Gastrocnemius medialis (tissue), 4 donors: ENCODE data around the gene SF3B6. TPM values are rescaled to one million over a fixed set of nuclear protein-coding genes. Genes with fewer than 3 reads are reported as not detected.

ENCODE experiments used
- ATAC-seq, 2 donors: fragments of 150-250 bp; one replicate each; pipeline ENCODE4 v1.9.1; 2016
- DNase-seq, 2 donors: peaks; one replicate each; pipeline ENCODE4 v3.0.0-alpha.2; 2019
- H3K27ac ChIP-seq, 4 donors: fragments of 200-600 bp; sonication (generic); 1 replicate in 1 of 4; 2 replicates in 3 of 4; pipeline ENCODE4 v1.5.1; 2016 to 2018; ENCODE audit warnings: mild to moderate bottlenecking in 2 of 4, moderate library complexity in 1 of 4
- H3K27me3 ChIP-seq, 3 donors: fragments of 200-600 bp; sonication (generic) in 2 of 3; 1 replicate in 1 of 3; 2 replicates in 2 of 3; pipeline versions ENCODE4 v1.5.1 to v1.6.0; 2016 to 2019; ENCODE audit warnings: mild to moderate bottlenecking in 1 of 3, moderate library complexity in 1 of 3
- H3K36me3 ChIP-seq, 2 donors: fragments of 200-600 bp; sonication (generic) in 1 of 2; one replicate each; pipeline ENCODE4 v1.5.1; 2017 to 2018
- H3K4me1 ChIP-seq, 2 donors: fragments of 200-600 bp; sonication (generic) in 1 of 2; one replicate each; pipeline ENCODE4 v1.5.1; 2016 to 2017; ENCODE audit warnings: mild to moderate bottlenecking in 2 of 2
- H3K4me3 ChIP-seq, 4 donors: fragments of 200-600 bp; sonication (generic) in 3 of 4; 1 replicate in 1 of 4; 2 replicates in 3 of 4; pipeline ENCODE4 v1.5.1; 2016 to 2019; ENCODE audit warnings: mild to moderate bottlenecking in 2 of 4
- H3K9me3 ChIP-seq, 3 donors: fragments of 200-600 bp; sonication (generic) in 2 of 3; 1 replicate in 1 of 3; 2 replicates in 2 of 3; pipeline ENCODE4 v1.5.1; 2016 to 2019
- CTCF ChIP-seq, 5 experiments: fragments of 450-650 bp in 3 of 5; fragments of 200-600 bp in 2 of 5; sonication (generic) in 2 of 5; IDR thresholded peaks in 4 of 5; conservative IDR thresholded peaks in 1 of 5; 1 replicate in 4 of 5; 2 replicates in 1 of 5; pipeline ENCODE4 v1.5.1; 2016 to 2019; ENCODE audit warnings: antibody characterized with exemption in 5 of 5, mild to moderate bottlenecking in 3 of 5, moderate library complexity in 3 of 5
- POLR2A ChIP-seq, 2 donors: fragments of 450-650 bp; IDR thresholded peaks; one replicate each; pipeline ENCODE4 v1.6.1; 2017; ENCODE audit warnings: antibody characterized with exemption in 2 of 2, mild to moderate bottlenecking in 2 of 2, moderate library complexity in 2 of 2
- in situ Hi-C, 4 donors: fragments of 200-750 bp; cut with MboI; loops; one replicate each; pipeline versions ENCODE4 v1.15.0 to v1.8.0; 2017; ENCODE audit warnings: low sequenced_read_pairs in 4 of 4
- intact Hi-C: fragments of 100-400 bp; cut with DNase I; formaldehyde crosslinking; loops from one replicate; pipeline ENCODE4 v1.15.1; 2023; ENCODE audit warnings: low total_unique reads
- total RNA-seq, 4 donors: library from RNA; depleted of rRNA; stranded (reverse); fragments of >200 nt; gene quantifications; one replicate each; pipeline versions ENCODE4 v1.1.0 to v1.2.3, GENCODE V29; 2016

The SF3B6 gene
- total RNA-seq, 4 donors from 2014 or later: 55.2 to 88.1 (median 70.5) TPM

- ATAC-seq (no peak), DNase-seq (no peak)
- intact Hi-C loops (no loop called here), in situ Hi-C loops (no loop called here)
- H3K27me3 ChIP-seq: peaks cover 0 to 10% (median 8%) of the 10 kb centered on the region in 3 donors
- no peak for TF ChIP-seq POLR2A (IDR thresholded peaks at IDR 0.05)
- no peak for TF ChIP-seq CTCF (IDR thresholded peaks at IDR 0.05 in 4 of 5, conservative IDR thresholded peaks at IDR 0.05 in 1 of 5)
- no peaks in the 10 kb centered on the region for H3K36me3 ChIP-seq
- no peak overlapping the region for H3K4me3 ChIP-seq
- H3K4me1 ChIP-seq: peaks cover 0 to 8% of the 10 kb centered on the region in 2 donors
- no peaks in the 10 kb centered on the region for H3K9me3 ChIP-seq
- no peak overlapping the region for H3K27ac ChIP-seq
Observed at GRCh38 chr2:24054366-24055010, 21.6 kb downstream of the SF3B6 start.

- Histone ChIP-seq H3K4me3 (no peak overlapping the region), H3K27me3 (peaks cover 8 to 21% (median 18%) of the 10 kb centered on the region in 3 donors), H3K36me3 (no peaks in the 10 kb centered on the region), H3K4me1 (peaks cover 8 to 14% of the 10 kb centered on the region in 2 donors), H3K27ac (no peak overlapping the region), H3K9me3 (no peaks in the 10 kb centered on the region)
- DNase-seq: no peak
- no peak for ATAC-seq
- TF ChIP-seq POLR2A (IDR thresholded peaks at IDR 0.05) (no peak), CTCF (IDR thresholded peaks at IDR 0.05 in 4 of 5, conservative IDR thresholded peaks at IDR 0.05 in 1 of 5) (no peak)
- intact Hi-C loops (no loop called here), in situ Hi-C loops (no loop called here)
Observed at GRCh38 chr2:24052951-24053350, 23.2 kb downstream of the SF3B6 start.

GRCh38 chr2:24051833-24052232, 24.3 kb downstream of the SF3B6 start:
- peaks cover 8 to 21% (median 18%) of the 10 kb centered on the region in 3 donors for H3K27me3 ChIP-seq
- no peak overlapping the region for H3K27ac ChIP-seq
- ATAC-seq: no peak
- in situ Hi-C loops (no loop called here), intact Hi-C loops (no loop called here)
- TF ChIP-seq POLR2A (IDR thresholded peaks at IDR 0.05): no peak
- no peak for TF ChIP-seq CTCF (IDR thresholded peaks at IDR 0.05 in 4 of 5, conservative IDR thresholded peaks at IDR 0.05 in 1 of 5)
- no peak for DNase-seq
- H3K36me3 ChIP-seq: no peaks in the 10 kb centered on the region
- H3K4me3 ChIP-seq: no peak overlapping the region
- H3K4me1 ChIP-seq: peaks cover 12 to 15% of the 10 kb centered on the region in 2 donors
- no peaks in the 10 kb centered on the region for H3K9me3 ChIP-seq

GRCh38 chr2:24050041-24050979, 25.8 kb downstream of the SF3B6 start:
- in situ Hi-C loops: no loop called here

More at GRCh38 chr2:24050041-24050979, 25.8 kb downstream of the SF3B6 start:
- intact Hi-C loops: no loop called here
- DNase-seq: peak in 1 of 2 donors; percentile 5
- ATAC-seq: no peak
- Histone ChIP-seq H3K27ac (peak overlapping the region; percentile 37 to 63 (median 46)), H3K4me1 (peaks cover 19 to 27% of the 10 kb centered on the region in 2 donors), H3K9me3 (no peaks in the 10 kb centered on the region), H3K27me3 (peaks cover 8 to 21% (median 18%) of the 10 kb centered on the region in 3 donors), H3K4me3 (peak overlapping the region; percentile 69 to 92 (median 77)), H3K36me3 (no peaks in the 10 kb centered on the region)
- TF ChIP-seq CTCF (IDR thresholded peaks at IDR 0.05 in 4 of 5, conservative IDR thresholded peaks at IDR 0.05 in 1 of 5) (no peak), POLR2A (IDR thresholded peaks at IDR 0.05) (no peak)
